Testis (tissue), 3 donors: ENCODE results near the gene NDST3. TPM values are rescaled to one million over a fixed set of nuclear protein-coding genes. Genes with fewer than 3 reads are reported as not detected.
"Not testable (repeated sequence)": the region's sequence is repeated elsewhere in the genome, so short reads cannot be mapped to it uniquely, and the experiment has no call there.

ENCODE experiments used
- DNase-seq: peaks from one replicate; pipeline ENCODE4 v3.0.0-alpha.2; 2019
- H3K27ac ChIP-seq, 2 donors: fragments of 200-600 bp; sonication (generic); one replicate each; pipeline ENCODE4 v1.5.1; 2019
- H3K27me3 ChIP-seq: fragments of 200-600 bp; sonication (generic); one replicate; pipeline ENCODE4 v1.5.1; 2019
- H3K36me3 ChIP-seq: fragments of 200-600 bp; sonication (generic); one replicate; pipeline ENCODE4 v1.5.1; 2017; ENCODE audit warnings: low read depth; ENCODE audit errors: missing control alignments
- H3K4me1 ChIP-seq: fragments of 200-600 bp; sonication (generic); one replicate; pipeline ENCODE4 v1.5.1; 2019
- H3K4me3 ChIP-seq, 2 donors: fragments of 200-600 bp; sonication (generic); one replicate each; pipeline ENCODE4 v1.5.1; 2017 to 2019
- H3K9me3 ChIP-seq: fragments of 200-600 bp; sonication (generic); one replicate; pipeline ENCODE4 v1.5.1; 2017
- CTCF ChIP-seq, 3 experiments: fragments of 450-650 bp in 2 of 3; fragments of 200-600 bp in 1 of 3; sonication (generic) in 1 of 3; IDR thresholded peaks; one replicate each; pipeline ENCODE4 v1.5.1; 2016 to 2019; ENCODE audit warnings: antibody characterized with exemption in 3 of 3, mild to moderate bottlenecking in 2 of 3, moderate library complexity in 1 of 3
- POLR2A ChIP-seq: fragments of 450-650 bp; IDR thresholded peaks from one replicate; pipeline ENCODE4 v1.6.1; 2017; ENCODE audit warnings: antibody characterized with exemption, mild to moderate bottlenecking, moderate library complexity
- WGBS, 2 donors: methylation state at CpG; one replicate each; pipeline ENCODE4 v1.1.5; 2018; 5-methylcytosine and 5-hydroxymethylcytosine counted together
- intact Hi-C: fragments of 100-400 bp; cut with DNase I; formaldehyde crosslinking; loops from one replicate; pipeline ENCODE4 v1.15.1; 2023; ENCODE audit warnings: low total_unique reads
- polyA plus RNA-seq: library from polyadenylated mRNA; stranded (reverse); fragments of 350-450 nt; fragmentation: Illumina TruSeq; extraction: RNeasy Lipid Tissue Mini Kit (QIAGEN cat#74804); gene quantifications from one replicate; pipeline ENCODE4 v1.2.3, GENCODE V29; 2014; ENCODE audit warnings: low read depth, low replicate concordance; ENCODE audit not compliant: insufficient read depth
- small RNA-seq, 2 donors: library from RNA; depleted of rRNA; stranded (forward); fragments of <200 nt; gene quantifications; one replicate each; pipeline ENCODE3, GENCODE V24; 2016
- total RNA-seq, 2 donors: library from RNA; depleted of rRNA; stranded (reverse); fragments of >200 nt; gene quantifications; one replicate each; pipeline ENCODE4 v1.2.3, GENCODE V29; 2016

NDST3 gene
- total and polyA plus RNA-seq, 3 donors from 2014 or later = 0.11 to 0.50 (median 0.47) TPM

GRCh38 chr4:118290951-118291350, 256.7 kb downstream of the NDST3 start:
- Histone ChIP-seq H3K4me1 (peaks cover 9% of the 10 kb centered on the region), H3K4me3 (no peak overlapping the region), H3K27ac (no peak overlapping the region), H3K36me3 (no peaks in the 10 kb centered on the region), H3K9me3 (no peaks in the 10 kb centered on the region), H3K27me3 (no peaks in the 10 kb centered on the region)
- DNase-seq = no peak
- WGBS, 2 donors = 75 to 77% methylated on average over 2 of the region's 2 CpGs
- TF ChIP-seq POLR2A (no peak), CTCF (IDR thresholded peaks at IDR 0.05) (no peak)
- intact Hi-C loops = no loop called here

- Histone ChIP-seq H3K4me3 (no peak overlapping the region), H3K4me1 (no peaks in the 10 kb centered on the region), H3K36me3 (no peaks in the 10 kb centered on the region), H3K9me3 (no peaks in the 10 kb centered on the region), H3K27ac (no peak overlapping the region), H3K27me3 (no peaks in the 10 kb centered on the region)
- TF ChIP-seq CTCF (IDR thresholded peaks at IDR 0.05) (no peak), POLR2A (no peak)
- WGBS, 2 donors = 61 to 86% methylated on average over 1 of the region's 1 CpG
- intact Hi-C loops = no loop called here
- no peak for DNase-seq
Measured at GRCh38 chr4:118296729-118297128, 262.4 kb downstream of the NDST3 start.

- H3K27me3 ChIP-seq, H3K36me3 ChIP-seq, H3K4me1 ChIP-seq, H3K9me3 ChIP-seq, DNase-seq, H3K27ac ChIP-seq, intact Hi-C loops, H3K4me3 ChIP-seq: not testable (repeated sequence)
- 98 to 99% methylated on average over 6 of the region's 6 CpGs for WGBS, 2 donors
Measured at GRCh38 chr4:118299619-118300018, 265.3 kb downstream of the NDST3 start.

GRCh38 chr4:118307643-118308042, 273.4 kb downstream of the NDST3 start:
- H3K27ac ChIP-seq = no peak overlapping the region
- no peaks in the 10 kb centered on the region for H3K4me1 ChIP-seq
- no peaks in the 10 kb centered on the region for H3K36me3 ChIP-seq
- TF ChIP-seq POLR2A (no peak), CTCF (IDR thresholded peaks at IDR 0.05) (no peak)
- H3K4me3 ChIP-seq = no peak overlapping the region
- intact Hi-C loops = no loop called here
- DNase-seq = no peak
- H3K9me3 ChIP-seq = no peaks in the 10 kb centered on the region
- WGBS, 2 donors = 63 to 65% methylated on average over 2 of the region's 2 CpGs
- no peaks in the 10 kb centered on the region for H3K27me3 ChIP-seq

Small RNA genes lying within 50 kb of the gene (small RNA-seq; reads per million reads assigned to genes)
- gene SNORA24 = 0 reads per million in 2 donors
